ENCODE measurements around the gene ARSD.

Gene ARSD

GRCh38 chrX:2913118-2913517 lies 16.0 kb downstream of the ARSD start:
- no peak for TF ChIP-seq OSR1 (CRISPR knock-in tag; IDR thresholded peaks at IDR 0.05)
- no peak for TF ChIP-seq POU6F1 (CRISPR knock-in tag; IDR thresholded peaks at IDR 0.05; ENCODE audit: borderline replicate concordance, low read depth)
- TF ChIP-seq RARB (CRISPR knock-in tag; IDR thresholded peaks at IDR 0.05): no peak
- TF ChIP-seq CREB5 (CRISPR knock-in tag; IDR thresholded peaks at IDR 0.05; ENCODE audit: low read depth): no peak
- no peak for TF ChIP-seq TCF4 (CRISPR knock-in tag; IDR thresholded peaks at IDR 0.05; ENCODE audit: borderline replicate concordance)
- no peak for TF ChIP-seq GLIS3 (CRISPR knock-in tag; IDR thresholded peaks at IDR 0.05)
- no peak for TF ChIP-seq ZFP30 (CRISPR knock-in tag; IDR thresholded peaks at IDR 0.05)
- TF ChIP-seq CSRNP3 (CRISPR knock-in tag; IDR thresholded peaks at IDR 0.05): no peak
- no peak for TF ChIP-seq ZC3H10 (CRISPR knock-in tag; IDR thresholded peaks at IDR 0.05)
- no peak for TF ChIP-seq PPARA (CRISPR knock-in tag; IDR thresholded peaks at IDR 0.05; ENCODE audit: borderline replicate concordance)
- no peak for TF ChIP-seq ARNTL (CRISPR knock-in tag; IDR thresholded peaks at IDR 0.05; ENCODE audit: borderline replicate concordance, low read depth)
- no peak for TF ChIP-seq ESRRG (CRISPR knock-in tag; IDR thresholded peaks at IDR 0.05)
- TF ChIP-seq SNAI2 (CRISPR knock-in tag; IDR thresholded peaks at IDR 0.05): no peak
- no peak; the same call in 2 of the 3 replicates for ATAC-seq

- ATAC-seq: no peak
- TF ChIP-seq CREB5 (CRISPR knock-in tag; IDR thresholded peaks at IDR 0.05; ENCODE audit: low read depth) (no peak), ZC3H10 (CRISPR knock-in tag; IDR thresholded peaks at IDR 0.05) (no peak), ZNF565 (CRISPR knock-in tag; conservative IDR thresholded peaks at IDR 0.05; ENCODE audit: low read depth) (no peak), TOX (CRISPR knock-in tag; IDR thresholded peaks at IDR 0.05; ENCODE audit: borderline replicate concordance) (no peak)
Observed at GRCh38 chrX:2910109-2910508, 19.0 kb downstream of the ARSD start.

GRCh38 chrX:2908125-2908685 lies 20.9 kb downstream of the ARSD start:
- no peak for ATAC-seq
- TF ChIP-seq POU6F1 (CRISPR knock-in tag; IDR thresholded peaks at IDR 0.05; ENCODE audit: borderline replicate concordance, low read depth) (no peak), ZFP30 (CRISPR knock-in tag; IDR thresholded peaks at IDR 0.05) (no peak), RARB (CRISPR knock-in tag; IDR thresholded peaks at IDR 0.05) (no peak), ZNF565 (CRISPR knock-in tag; conservative IDR thresholded peaks at IDR 0.05; ENCODE audit: low read depth) (no peak), ZC3H10 (CRISPR knock-in tag; IDR thresholded peaks at IDR 0.05) (no peak), PATZ1 (CRISPR knock-in tag; IDR thresholded peaks at IDR 0.05; ENCODE audit: borderline replicate concordance) (no peak), BACH2 (CRISPR knock-in tag; IDR thresholded peaks at IDR 0.05; ENCODE audit: borderline replicate concordance) (no peak), ZNF8 (CRISPR knock-in tag; IDR thresholded peaks at IDR 0.05) (no peak), SNAI2 (CRISPR knock-in tag; IDR thresholded peaks at IDR 0.05) (no peak), GLIS3 (CRISPR knock-in tag; IDR thresholded peaks at IDR 0.05) (no peak), CSDC2 (CRISPR knock-in tag; IDR thresholded peaks at IDR 0.05) (no peak), TSHZ2 (CRISPR knock-in tag; IDR thresholded peaks at IDR 0.05) (no peak), ISL1 (CRISPR knock-in tag; IDR thresholded peaks at IDR 0.05) (no peak), ESRRG (CRISPR knock-in tag; IDR thresholded peaks at IDR 0.05) (no peak), ARNTL (CRISPR knock-in tag; IDR thresholded peaks at IDR 0.05; ENCODE audit: borderline replicate concordance, low read depth) (no peak), CREB5 (CRISPR knock-in tag; IDR thresholded peaks at IDR 0.05; ENCODE audit: low read depth) (no peak), ZFP3 (CRISPR knock-in tag; IDR thresholded peaks at IDR 0.05) (no peak), OSR1 (CRISPR knock-in tag; IDR thresholded peaks at IDR 0.05) (no peak), ZNF70 (CRISPR knock-in tag; IDR thresholded peaks at IDR 0.05) (no peak)
